Sigmoid colon (tissue), 7 donors: ENCODE measurements around the gene FYB1. TPM values are rescaled to one million over a fixed set of nuclear protein-coding genes. Genes with fewer than 3 reads are reported as not detected.

Source experiments
- DNase-seq: peaks from one replicate; pipeline ENCODE4 v3.0.0-alpha.2; 2019
- H3K27ac ChIP-seq, 4 donors: fragments of 200-600 bp; sonication (generic); one replicate each; pipeline ENCODE4 v1.5.1; 2016 to 2019; ENCODE audit warnings: mild to moderate bottlenecking in 1 of 4
- H3K27me3 ChIP-seq, 3 donors: fragments of 200-600 bp; sonication (generic); one replicate each; pipeline ENCODE4 v1.5.1; 2019; ENCODE audit warnings: mild to moderate bottlenecking in 1 of 3
- H3K36me3 ChIP-seq, 4 donors: fragments of 200-600 bp; sonication (generic); one replicate each; pipeline ENCODE4 v1.5.1; 2016 to 2019
- H3K4me1 ChIP-seq, 4 donors: fragments of 200-600 bp; sonication (generic); one replicate each; pipeline ENCODE4 v1.5.1; 2017 to 2019
- H3K4me3 ChIP-seq, 4 donors: fragments of 200-600 bp; sonication (generic); one replicate each; pipeline ENCODE4 v1.5.1; 2017 to 2019; ENCODE audit warnings: mild to moderate bottlenecking in 2 of 4, moderate library complexity in 1 of 4
- H3K9me3 ChIP-seq, 4 donors: fragments of 200-600 bp in 3 of 4; sonication (generic) in 3 of 4; one replicate each; pipeline versions ENCODE4 v1.5.1 to v1.6.1; 2013 to 2019
- EP300 ChIP-seq, 4 donors: sonication (generic); formaldehyde crosslinking; IDR thresholded peaks; one replicate each; pipeline ENCODE4 v1.6.1; 2017; ENCODE audit warnings: antibody characterized with exemption in 4 of 4
- POLR2A ChIP-seq, 2 donors: fragments of 450-650 bp; IDR thresholded peaks; one replicate each; pipeline ENCODE4 v1.6.1; 2016; ENCODE audit warnings: antibody characterized with exemption in 2 of 2, mild to moderate bottlenecking in 2 of 2, moderate library complexity in 2 of 2
- POLR2AphosphoS5 ChIP-seq, 4 donors: sonication (generic); formaldehyde crosslinking; IDR thresholded peaks; one replicate each; pipeline ENCODE4 v1.6.1; 2017; ENCODE audit warnings: antibody characterized with exemption in 4 of 4
- WGBS, 2 donors: extraction: QIAGEN DNeasy Blood & Tissue Kit; methylation state at CpG; one replicate each; pipeline ENCODE4 v1.1.7; 2013; 5-methylcytosine and 5-hydroxymethylcytosine counted together
- intact Hi-C: fragments of 100-400 bp; cut with DNase I; formaldehyde crosslinking; loops from one replicate; pipeline ENCODE4 v1.15.1; 2023
- polyA plus RNA-seq, 3 donors: library from polyadenylated mRNA; stranded (reverse); fragments of 200-250 nt; gene quantifications; one replicate each; pipeline ENCODE4 v1.2.3, GENCODE V29; 2013
- total RNA-seq, 4 donors: library from RNA; depleted of rRNA; stranded (reverse); fragments of >200 nt; gene quantifications; one replicate each; pipeline ENCODE4 v1.1.0, GENCODE V29; 2016
- TF ChIP-seq, protein P1 (sequence below), 4 experiments: fragments of 450-650 bp in 3 of 4; fragments of 200-600 bp in 1 of 4; IDR thresholded peaks; one replicate each; pipeline ENCODE4 v1.5.1; 2016 to 2019; ENCODE audit warnings: antibody characterized with exemption in 4 of 4, mild to moderate bottlenecking in 3 of 4, moderate library complexity in 2 of 4
- donor health status: healthy with polysubstance abuse.
- donor health status: Bipolar disorder and iron deficiency.
- donor health status: healthy.

Gene FYB1, protein sequence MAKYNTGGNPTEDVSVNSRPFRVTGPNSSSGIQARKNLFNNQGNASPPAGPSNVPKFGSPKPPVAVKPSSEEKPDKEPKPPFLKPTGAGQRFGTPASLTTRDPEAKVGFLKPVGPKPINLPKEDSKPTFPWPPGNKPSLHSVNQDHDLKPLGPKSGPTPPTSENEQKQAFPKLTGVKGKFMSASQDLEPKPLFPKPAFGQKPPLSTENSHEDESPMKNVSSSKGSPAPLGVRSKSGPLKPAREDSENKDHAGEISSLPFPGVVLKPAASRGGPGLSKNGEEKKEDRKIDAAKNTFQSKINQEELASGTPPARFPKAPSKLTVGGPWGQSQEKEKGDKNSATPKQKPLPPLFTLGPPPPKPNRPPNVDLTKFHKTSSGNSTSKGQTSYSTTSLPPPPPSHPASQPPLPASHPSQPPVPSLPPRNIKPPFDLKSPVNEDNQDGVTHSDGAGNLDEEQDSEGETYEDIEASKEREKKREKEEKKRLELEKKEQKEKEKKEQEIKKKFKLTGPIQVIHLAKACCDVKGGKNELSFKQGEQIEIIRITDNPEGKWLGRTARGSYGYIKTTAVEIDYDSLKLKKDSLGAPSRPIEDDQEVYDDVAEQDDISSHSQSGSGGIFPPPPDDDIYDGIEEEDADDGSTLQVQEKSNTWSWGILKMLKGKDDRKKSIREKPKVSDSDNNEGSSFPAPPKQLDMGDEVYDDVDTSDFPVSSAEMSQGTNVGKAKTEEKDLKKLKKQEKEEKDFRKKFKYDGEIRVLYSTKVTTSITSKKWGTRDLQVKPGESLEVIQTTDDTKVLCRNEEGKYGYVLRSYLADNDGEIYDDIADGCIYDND
- 10 to 100 TPM in 3 of 4 donors, 1 to 10 TPM in 1; 8.6 to 15.5 (median 12.4) TPM for total RNA-seq
- 10 to 100 TPM in 1 of 3 donors, 1 to 10 TPM in 2; 2.8 to 18.2 (median 3.6) TPM for polyA plus RNA-seq

DNA sequence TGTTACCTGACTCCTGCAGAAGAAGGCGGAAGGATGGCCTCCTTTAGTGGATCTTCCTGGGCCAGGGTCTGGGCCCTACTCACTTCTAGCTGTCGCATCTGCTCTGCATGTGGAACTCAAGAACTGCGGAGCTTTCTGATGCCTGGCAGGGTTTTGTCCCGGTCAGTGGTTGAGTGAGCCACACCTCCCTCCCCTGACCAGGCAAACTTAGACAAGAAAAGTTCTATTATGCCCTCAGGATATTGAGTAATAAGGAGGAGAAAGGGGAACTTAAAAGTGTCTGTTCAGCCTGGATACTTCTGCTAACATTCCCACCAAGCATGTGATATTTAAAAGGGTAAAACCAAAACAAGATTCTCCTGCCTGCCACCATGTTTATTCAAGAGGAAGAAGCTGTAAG is at the start of gene FYB1:
Gene FYB1 (minus strand): TSS at position 127 of the 400 bp plus-strand sequence. CDS start 16,603 bp downstream, outside the sequence.
- Histone ChIP-seq H3K4me3 (peak within 1 kb of the TSS in 2 of 4 donors; percentile 14 to 24), H3K27me3 (no peaks in the 10 kb centered on the region), H3K9me3 (no peaks in the 10 kb centered on the region), H3K36me3 (no peaks in the 10 kb centered on the region), H3K4me1 (peaks cover 0 to 21% (median 15%) of the 10 kb centered on the region in 4 donors), H3K27ac (peak within 1 kb of the TSS; percentile 32 to 74 (median 70))
- DNase-seq = peak; percentile 77
- intact Hi-C loops = loop anchor here (2.0 to 10.0 kb wide), 4 partner anchors 63 to 351 kb away; no protein-coding TSS in a partner anchor
- no peak for TF ChIP-seq POLR2A (IDR thresholded peaks at IDR 0.05)
- TF ChIP-seq, protein P1, sequence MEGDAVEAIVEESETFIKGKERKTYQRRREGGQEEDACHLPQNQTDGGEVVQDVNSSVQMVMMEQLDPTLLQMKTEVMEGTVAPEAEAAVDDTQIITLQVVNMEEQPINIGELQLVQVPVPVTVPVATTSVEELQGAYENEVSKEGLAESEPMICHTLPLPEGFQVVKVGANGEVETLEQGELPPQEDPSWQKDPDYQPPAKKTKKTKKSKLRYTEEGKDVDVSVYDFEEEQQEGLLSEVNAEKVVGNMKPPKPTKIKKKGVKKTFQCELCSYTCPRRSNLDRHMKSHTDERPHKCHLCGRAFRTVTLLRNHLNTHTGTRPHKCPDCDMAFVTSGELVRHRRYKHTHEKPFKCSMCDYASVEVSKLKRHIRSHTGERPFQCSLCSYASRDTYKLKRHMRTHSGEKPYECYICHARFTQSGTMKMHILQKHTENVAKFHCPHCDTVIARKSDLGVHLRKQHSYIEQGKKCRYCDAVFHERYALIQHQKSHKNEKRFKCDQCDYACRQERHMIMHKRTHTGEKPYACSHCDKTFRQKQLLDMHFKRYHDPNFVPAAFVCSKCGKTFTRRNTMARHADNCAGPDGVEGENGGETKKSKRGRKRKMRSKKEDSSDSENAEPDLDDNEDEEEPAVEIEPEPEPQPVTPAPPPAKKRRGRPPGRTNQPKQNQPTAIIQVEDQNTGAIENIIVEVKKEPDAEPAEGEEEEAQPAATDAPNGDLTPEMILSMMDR (IDR thresholded peaks at IDR 0.05) = no peak
- no peak for TF ChIP-seq POLR2AphosphoS5 (IDR thresholded peaks at IDR 0.05)
- TF ChIP-seq EP300 (IDR thresholded peaks at IDR 0.05) = no peak
- whole genome bisulfite sequencing, 2 donors = 75 to 90% methylated on average over 4 of the region's 4 CpGs

DNA sequence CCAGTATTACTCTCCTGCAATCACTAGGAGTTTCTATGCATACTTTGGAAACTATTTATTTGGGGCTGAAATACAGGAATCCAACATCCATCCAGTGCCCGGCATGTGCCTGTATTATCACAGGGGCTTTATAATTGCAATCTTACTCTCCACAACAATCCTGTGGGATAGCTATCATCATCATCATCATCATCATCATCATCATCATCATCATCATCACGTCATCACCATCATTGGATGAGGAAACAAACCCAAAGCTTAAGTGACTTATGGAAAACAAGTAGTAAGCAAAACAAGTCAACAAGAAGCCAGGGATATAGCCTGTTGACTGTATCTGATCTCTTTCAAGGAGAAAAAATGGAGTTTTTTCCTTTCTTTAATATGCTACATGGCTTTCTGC is 47.8 kb upstream of the FYB1 start:
- 88 to 92% methylated on average over 2 of the region's 2 CpGs for WGBS, 2 donors

DNA sequence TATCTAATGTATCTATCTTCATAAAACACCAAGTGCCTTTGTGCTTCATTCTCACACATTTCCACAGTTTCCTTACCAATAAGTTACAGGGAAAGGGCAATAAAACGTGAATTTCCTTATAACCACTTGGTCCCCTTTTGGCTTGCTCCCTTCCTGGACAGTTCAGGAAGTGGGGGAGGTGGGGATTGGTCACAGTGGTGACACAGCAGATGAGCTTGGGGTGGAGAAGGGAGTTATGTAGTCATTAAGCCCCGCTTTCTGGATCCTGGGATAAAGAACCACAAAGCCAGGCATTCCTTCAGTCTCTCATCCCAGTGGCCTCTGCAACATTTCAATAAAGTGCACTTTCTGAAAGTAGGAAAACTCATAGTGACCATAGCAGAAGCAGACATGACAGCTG is 47.1 kb upstream of the FYB1 start:
- Histone ChIP-seq H3K27me3 (no peaks in the 10 kb centered on the region), H3K36me3 (no peaks in the 10 kb centered on the region), H3K9me3 (no peaks in the 10 kb centered on the region), H3K4me1 (no peaks in the 10 kb centered on the region), H3K4me3 (no peak overlapping the region), H3K27ac (no peak overlapping the region)
- intact Hi-C loops = no loop called here
- TF ChIP-seq POLR2A (IDR thresholded peaks at IDR 0.05) (no peak), POLR2AphosphoS5 (IDR thresholded peaks at IDR 0.05) (no peak), EP300 (IDR thresholded peaks at IDR 0.05) (no peak)
- TF ChIP-seq, protein P1 (IDR thresholded peaks at IDR 0.05) = no peak
- DNase-seq = no peak
- 0% methylated on average over 2 of the region's 2 CpGs for WGBS, 2 donors

More for the DNA sequence above, 47.8 kb upstream of the FYB1 start:
- H3K4me3 ChIP-seq = no peak overlapping the region
- H3K27me3 ChIP-seq = no peaks in the 10 kb centered on the region
- DNase-seq = no peak
- H3K27ac ChIP-seq = no peak overlapping the region
- no peaks in the 10 kb centered on the region for H3K4me1 ChIP-seq
- no peaks in the 10 kb centered on the region for H3K9me3 ChIP-seq
- no peaks in the 10 kb centered on the region for H3K36me3 ChIP-seq
- TF ChIP-seq EP300 (IDR thresholded peaks at IDR 0.05) (no peak), POLR2A (IDR thresholded peaks at IDR 0.05) (no peak), POLR2AphosphoS5 (IDR thresholded peaks at IDR 0.05) (no peak)
- TF ChIP-seq, protein P1 (IDR thresholded peaks at IDR 0.05) = no peak
- intact Hi-C loops = no loop called here

DNA sequence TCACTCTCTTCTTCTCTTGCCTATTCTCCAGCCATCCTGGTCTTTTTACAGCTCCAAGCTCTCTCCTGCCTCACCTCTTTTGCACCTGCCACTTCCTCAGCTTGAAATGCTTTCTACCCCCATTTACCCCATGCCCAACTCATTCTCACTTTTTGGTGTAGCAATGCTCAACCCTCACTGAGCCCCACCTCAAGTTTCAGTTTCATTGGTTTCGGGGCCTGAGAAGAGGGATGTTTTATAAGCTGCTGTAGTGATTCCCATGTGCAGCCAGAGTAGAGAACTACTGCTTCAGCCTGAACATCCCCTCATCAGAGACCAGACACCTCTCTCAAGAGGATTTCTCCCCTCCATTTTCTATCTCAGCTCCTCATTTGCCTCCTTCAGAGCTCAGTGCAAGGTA is 45.2 kb upstream of the FYB1 start:
- 62 to 87% methylated on average over 1 of the region's 1 CpG for WGBS, 2 donors
- TF ChIP-seq, protein P1 (IDR thresholded peaks at IDR 0.05) = no peak
- TF ChIP-seq POLR2AphosphoS5 (IDR thresholded peaks at IDR 0.05) (no peak), EP300 (IDR thresholded peaks at IDR 0.05) (no peak), POLR2A (IDR thresholded peaks at IDR 0.05) (no peak)
- Histone ChIP-seq H3K36me3 (no peaks in the 10 kb centered on the region), H3K4me1 (no peaks in the 10 kb centered on the region), H3K9me3 (no peaks in the 10 kb centered on the region), H3K27ac (no peak overlapping the region), H3K27me3 (no peaks in the 10 kb centered on the region), H3K4me3 (no peak overlapping the region)
- intact Hi-C loops = no loop called here
- no peak for DNase-seq
